GM19395 (cell line): Measurements from ENCODE around the gene PTPN14.
"Not testable (repeated sequence)": the region's sequence is repeated elsewhere in the genome, so short reads cannot be mapped to it uniquely, and the experiment has no call there.

Experiments
- ATAC-seq: cut with Tn5 transposase; IDR thresholded peaks from one replicate; pipeline ENCODE4 v1.9.1; 2021; ENCODE audit warnings: mild to moderate bottlenecking, moderate library complexity; ENCODE audit not compliant: unreplicated experiment

Gene PTPN14

DNA sequence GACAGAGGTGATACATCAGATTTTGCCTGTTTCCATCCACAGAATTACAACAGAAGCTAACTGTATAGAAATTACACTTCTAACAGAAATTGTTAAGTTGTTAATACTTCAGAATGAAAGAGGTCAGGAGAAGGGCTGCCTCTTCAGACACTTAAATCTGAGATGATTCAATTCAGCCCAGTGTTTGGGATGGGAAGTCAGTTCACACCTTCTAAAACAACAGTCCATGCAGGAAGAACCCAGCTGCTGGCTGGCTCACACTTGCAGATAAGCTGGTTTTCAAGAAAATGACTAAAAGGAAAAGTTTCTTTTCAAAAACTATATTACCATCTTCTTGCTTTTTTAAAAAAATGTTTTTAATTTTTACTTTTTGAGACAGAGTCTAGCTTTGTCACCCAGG, 138.1 kb downstream of the PTPN14 start:
- no peak for ATAC-seq

DNA sequence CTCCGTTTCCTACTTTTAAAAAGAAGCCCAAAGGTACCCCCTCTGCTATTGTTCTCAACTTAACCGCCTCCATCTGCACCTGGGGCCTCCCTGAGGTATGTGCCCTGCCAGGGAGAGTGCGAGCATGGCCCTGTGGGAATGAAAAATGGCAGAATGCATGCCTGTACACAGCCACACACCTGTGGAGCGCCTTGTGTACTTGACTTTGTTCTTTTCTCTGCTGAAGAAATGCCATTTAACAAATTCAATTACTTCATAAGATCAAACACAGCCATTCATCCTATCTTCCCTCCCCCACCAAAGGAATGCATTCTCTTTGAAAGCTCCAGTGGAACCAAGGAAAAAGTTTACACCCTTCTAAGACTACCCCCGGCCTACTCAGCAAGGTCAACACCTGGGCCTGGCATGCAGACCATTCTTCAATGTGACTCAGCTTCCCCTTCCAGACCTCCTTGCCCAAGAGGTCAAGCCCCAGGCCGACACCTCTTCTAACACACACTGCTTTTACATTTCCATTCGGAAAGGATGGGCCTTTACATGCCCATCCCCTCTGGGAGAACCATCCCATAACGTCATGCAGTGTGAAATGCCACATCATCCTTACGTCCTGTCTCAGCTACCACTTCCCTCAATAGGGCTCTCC, 146.7 kb downstream of the PTPN14 start:
- ATAC-seq: peak; percentile 30

DNA sequence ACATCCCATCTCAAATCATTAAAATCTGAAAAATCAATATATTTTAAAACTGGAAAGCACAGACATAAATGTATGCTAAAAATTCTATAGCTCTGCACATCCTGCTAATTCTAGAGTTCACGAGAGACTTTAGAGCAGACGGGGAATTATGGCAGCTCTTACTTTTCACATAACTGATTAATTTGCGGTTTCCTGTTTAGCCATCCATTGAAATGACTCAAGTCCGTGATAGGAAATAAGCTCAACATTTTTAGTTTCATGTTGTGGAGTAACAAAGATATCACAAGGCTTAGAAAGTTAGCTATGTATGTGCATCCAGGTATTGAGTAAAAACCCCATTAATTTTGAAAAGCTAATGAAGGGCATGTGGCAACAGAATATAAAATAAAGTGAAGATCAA, 147.2 kb downstream of the PTPN14 start:
- ATAC-seq: peak; percentile 72

DNA sequence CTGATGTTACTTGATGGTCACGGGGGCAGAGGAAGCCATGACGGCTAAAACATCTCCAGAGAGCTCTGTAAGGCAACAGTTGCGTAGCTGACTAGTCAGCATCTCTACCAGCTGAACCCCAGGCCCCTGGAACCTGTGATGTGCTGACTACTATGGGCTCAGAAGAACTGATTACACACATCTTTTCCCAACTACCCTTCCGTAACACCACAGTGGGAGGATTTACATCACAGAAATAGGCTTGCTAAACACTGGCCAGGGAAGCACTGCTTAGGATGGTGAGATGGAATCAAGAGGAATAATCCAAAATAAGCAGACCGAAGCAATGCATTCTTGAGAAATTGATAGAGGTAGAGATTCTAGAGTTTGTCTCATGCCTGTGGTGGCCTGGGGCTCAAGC, 148.0 kb downstream of the PTPN14 start:
- ATAC-seq: no peak

DNA sequence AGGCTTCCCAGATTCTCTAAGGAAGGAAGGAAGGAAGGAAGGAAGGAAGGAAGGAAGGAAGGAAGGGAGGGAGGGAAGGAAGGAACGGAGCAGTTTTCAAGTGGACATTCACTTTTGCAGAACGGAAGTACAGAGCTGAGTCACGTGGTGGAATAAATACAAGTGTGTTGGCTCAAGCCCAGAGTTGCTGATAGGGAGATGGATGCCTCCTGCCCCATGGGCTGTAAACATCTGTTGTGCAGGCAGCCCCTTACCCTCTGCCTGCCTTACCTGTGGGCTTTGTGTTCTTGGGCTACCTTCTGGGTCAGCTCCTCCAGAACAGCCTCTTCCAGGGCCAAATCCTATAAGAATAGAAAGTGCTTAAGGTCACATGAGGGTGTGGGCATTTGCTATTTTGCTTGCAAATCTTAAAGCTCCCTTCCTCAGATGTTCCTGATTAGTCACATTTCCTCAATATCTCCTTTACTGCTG, 148.8 kb downstream of the PTPN14 start:
- ATAC-seq: no peak

DNA sequence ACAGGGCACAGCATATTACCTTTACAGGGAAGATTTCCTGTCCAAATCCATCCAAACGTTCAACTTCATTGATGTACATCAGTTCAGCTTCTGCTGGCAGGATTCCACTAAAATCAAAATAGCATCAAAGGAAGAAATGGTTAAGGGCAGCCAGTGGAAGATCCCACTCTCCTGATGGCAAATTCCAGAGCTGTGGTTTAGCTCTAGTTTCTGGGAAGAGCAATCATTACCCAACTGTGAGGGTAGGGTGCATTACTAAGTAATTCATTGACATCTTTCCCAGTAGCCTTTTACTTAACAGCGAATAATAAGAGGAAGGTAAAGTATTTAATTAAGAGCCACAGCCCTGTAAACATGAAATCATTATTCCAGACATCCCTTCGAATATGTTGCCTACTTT, 149.7 kb downstream of the PTPN14 start:
- ATAC-seq: no peak

DNA sequence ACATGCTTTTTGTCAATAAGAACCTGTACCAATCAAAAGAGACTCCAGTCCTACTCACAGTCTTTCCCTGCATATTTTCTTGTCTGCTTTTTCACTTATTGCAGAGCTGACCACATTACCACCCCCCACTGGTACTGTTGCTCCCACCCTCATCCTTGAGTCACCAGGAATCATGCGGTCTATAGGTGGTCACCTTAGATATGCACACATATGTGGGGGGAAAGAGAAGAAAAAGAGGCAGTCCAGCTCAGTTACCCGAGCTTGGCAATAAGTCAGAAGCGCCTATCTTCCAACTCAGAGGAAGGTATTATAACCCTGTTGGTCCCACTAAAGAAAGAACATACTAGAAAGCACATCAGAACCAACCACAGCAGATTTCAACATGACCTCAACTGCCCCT, 151.3 kb downstream of the PTPN14 start:
- ATAC-seq: no peak

DNA sequence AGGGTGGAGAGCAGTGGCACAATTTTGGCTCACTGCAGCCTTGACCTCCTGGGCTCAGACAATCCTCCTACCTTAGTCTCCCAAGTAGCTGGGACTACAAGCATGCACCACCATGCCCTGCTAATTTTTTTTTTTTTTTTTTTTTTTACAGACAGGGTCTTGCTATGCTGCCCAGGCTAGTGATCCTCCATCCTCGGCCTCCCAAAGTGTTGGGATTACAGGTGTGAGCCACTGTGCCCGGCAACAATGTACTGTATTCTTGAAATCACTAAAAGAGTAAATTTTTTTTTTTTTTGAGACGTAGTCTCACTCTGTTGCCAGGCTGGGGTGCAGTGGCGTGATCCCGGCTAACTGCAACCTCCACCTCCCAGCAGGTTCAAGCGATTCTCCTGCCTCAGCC, 152.9 kb downstream of the PTPN14 start:
- ATAC-seq: no peak

DNA sequence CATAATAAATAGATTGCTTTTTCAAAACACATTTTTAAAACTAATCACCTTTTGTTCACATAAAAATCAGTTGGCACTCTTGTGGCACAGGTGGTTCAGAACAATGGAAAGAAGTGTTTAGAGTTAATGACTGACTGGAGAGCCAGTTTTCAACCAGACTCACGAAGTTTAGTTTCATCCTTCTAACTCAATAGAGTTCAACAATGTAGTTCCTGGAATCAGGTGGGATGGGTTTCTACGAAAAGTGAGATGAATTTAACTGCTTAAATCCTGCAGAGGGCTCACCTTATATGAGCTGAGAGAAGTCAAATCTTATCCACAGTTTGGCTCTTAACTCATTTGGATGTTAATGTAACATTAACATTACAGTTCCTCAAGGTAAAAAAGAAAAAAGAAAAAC, 153.9 kb downstream of the PTPN14 start:
- no peak for ATAC-seq

DNA sequence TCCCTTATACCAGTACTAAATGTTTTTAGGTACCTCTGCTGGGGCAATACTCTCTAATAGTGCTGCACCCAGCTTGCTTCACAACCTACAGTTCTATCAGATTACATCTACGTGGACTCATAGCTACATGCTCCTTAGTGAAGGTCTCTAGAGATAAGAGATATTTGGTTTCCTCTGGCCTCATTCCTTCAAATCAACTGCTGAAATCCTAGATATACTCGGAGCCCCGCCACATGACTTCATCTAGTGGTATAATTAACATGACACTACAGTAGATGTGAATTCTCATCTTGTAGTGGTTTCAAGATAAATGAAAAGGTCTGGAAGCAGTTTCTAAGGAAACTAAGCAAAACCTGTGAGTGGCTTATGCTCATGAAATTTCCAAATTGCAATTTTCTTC, 155.1 kb downstream of the PTPN14 start:
- no peak for ATAC-seq

DNA sequence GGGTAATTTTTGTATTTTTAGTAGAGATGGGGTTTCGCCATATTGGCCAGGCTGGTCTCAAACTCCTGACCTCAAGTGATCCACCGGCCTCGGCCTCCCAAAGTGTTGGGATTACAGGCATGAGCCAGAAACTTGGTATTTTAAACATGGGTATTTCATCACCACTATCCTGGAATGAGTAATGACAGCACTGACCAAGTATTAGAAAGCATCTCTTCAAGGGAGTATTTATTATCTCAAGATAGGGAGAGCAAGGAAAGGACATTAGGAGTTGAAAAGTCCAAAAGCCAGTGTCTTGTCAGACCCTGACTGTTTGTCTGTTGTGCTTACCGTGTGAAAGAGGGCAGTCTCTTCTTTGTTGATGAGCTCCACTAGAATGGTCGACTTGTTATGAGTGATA, 156.8 kb downstream of the PTPN14 start:
- ATAC-seq: not testable (repeated sequence)

DNA sequence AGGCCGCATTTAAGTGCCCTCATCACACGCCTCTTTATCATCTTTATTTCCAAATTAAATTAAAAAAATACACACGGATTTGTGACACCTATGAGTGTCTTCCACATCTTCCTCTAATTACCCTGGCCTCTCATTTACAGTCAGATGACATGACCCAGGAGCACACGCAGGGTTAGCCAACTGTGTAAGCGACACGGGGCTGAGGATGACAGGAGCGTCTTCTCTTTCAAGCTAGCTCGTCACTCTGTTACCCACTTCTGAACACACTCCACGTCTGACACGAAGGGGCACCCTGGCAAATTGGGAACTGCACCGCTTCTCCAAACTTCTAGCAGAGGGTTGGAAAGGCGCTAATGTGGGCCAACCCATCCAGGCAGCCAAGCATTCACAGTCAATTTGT, 158.3 kb downstream of the PTPN14 start:
- no peak for ATAC-seq

DNA sequence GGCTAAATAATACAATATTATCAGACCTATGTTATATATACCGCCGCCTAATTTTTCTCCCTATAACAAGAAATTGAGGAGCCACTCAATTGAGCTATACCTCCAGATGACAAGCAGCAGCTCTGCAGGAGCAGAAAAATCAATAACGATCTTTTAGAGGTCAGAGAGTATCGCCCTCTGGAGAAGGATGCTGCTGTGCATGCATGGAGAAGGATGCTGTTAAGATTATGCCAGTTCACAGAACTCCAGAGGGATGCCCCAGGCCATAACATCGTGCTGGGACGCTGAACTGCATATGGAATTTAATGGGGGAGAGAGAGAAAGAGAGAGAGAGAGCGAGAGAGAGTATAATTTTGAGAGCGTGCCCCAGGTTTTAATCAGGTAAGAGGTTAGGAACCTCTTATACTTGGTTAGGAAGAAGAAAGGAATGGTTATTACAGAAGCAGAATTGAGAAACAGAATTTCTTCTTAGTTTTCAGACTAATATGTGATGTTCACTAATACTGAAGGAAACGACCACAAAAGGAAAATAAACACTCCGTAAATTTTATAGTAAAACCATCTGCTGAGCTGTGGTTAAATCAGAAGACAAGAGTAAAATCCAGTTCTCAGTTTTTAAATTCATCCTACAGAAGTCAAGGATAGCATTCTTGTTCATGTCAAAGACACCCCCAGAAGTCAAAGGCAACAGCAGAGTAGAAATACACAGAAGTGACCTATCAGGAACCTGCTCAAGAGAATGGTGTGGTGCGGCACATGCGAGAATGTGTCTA, 159.3 kb downstream of the PTPN14 start:
- no peak for ATAC-seq

DNA sequence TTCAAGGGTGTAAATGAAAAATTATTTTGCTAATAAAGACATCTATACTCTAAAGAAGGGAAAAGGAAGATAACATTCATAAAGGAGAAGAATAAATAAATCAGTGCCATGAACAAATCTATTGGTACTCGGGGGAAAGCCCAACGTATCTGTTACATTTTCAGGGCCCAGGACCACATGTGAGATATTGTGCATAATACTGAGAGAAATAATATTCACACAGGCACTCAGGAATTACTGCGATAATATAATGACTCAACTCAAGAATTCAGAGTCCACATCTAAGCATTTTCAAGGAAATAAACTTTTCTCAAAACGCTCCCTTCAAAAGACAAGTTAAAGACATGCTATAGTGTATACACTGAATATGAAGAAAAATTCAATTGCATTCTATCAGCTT, 161.7 kb downstream of the PTPN14 start:
- ATAC-seq: no peak

DNA sequence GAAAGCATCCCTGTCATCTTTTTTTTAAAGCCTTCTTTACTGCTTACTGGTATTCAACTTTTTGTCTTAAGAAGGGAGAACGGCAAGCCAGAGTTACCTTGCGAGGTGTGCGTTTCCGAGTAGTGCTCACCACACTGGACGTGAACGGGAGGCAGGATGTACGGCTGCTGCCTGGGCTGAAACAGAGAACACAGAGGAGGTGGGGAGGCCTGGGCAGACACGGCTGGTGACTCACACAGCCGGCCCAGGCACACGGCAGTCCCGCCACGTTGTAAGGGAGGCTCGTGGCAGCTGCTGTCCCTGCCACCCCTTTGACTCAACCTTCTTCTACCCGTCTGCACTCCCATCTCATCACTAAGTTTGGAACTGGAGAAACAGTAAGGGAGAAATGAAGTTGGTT, 164.7 kb downstream of the PTPN14 start:
- no peak for ATAC-seq

DNA sequence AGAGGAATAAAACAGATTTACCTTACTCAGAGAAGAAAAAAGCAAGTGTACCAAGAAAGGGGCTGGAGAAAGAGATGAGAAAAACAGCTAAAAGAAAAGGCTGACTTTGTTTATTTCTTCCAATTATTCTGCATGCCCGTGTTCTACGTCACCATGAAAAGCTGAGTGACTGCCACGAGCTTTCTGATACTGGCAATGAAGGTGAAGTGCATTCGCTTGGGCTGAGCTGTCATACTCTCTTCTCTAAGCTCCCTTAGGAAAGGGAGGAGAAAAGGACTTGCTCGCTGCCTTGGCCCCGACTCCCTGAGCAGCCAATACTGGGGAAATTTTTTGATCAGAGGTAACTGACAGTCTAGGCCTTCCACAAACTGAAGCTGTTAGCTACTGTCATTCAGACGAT, 165.1 kb downstream of the PTPN14 start:
- ATAC-seq: no peak

DNA sequence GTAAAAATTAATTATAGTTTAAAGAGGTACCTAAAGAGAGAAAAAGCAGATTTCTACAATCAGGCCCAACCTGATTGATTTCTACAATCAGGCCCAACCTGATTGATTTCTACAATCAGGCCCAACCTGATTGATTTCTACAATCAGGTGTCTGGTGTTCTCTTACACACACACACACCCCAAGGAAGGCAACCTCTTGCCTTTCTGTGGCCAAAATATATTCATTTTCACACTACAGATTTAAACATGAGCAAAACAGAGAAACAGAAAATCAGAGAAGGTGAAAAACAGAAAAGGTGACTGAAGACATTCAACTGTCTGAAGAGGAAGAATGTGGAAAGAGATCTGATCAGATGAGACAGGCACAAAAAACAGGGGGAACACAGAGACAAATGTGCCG, 166.0 kb downstream of the PTPN14 start:
- no peak for ATAC-seq

DNA sequence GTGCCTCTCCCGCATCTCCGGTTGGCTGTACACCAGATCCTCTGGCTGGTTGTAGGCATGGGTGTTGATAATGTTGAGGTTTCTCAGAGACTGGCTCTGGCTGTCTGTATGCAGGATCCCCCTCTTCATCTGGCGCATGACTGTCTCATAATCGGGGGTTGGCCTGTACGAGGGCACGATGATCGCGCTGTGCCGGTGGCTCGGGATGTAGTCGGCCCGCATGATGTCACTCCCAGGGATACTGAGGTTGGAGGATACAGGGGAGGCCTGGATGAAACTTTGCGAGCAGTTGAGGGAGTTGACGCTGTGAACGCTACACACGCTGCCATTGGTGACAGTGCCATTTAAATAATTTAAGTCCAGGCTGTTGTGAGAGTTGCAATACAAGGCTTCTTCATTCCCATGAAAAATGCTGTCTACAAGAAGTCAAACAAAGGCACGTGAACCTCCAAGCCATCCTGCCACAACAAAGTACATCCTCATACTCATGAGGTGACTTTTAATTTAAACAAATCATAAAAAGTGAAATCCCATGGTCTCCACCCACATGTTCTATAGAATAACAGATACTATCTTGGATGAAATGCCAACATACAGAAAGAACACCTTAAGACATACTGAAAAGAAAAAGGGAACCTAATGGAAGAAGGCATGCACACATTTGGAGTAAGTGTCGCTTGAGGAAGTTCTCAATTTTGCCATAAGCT, 166.9 kb downstream of the PTPN14 start:
- ATAC-seq: no peak

DNA sequence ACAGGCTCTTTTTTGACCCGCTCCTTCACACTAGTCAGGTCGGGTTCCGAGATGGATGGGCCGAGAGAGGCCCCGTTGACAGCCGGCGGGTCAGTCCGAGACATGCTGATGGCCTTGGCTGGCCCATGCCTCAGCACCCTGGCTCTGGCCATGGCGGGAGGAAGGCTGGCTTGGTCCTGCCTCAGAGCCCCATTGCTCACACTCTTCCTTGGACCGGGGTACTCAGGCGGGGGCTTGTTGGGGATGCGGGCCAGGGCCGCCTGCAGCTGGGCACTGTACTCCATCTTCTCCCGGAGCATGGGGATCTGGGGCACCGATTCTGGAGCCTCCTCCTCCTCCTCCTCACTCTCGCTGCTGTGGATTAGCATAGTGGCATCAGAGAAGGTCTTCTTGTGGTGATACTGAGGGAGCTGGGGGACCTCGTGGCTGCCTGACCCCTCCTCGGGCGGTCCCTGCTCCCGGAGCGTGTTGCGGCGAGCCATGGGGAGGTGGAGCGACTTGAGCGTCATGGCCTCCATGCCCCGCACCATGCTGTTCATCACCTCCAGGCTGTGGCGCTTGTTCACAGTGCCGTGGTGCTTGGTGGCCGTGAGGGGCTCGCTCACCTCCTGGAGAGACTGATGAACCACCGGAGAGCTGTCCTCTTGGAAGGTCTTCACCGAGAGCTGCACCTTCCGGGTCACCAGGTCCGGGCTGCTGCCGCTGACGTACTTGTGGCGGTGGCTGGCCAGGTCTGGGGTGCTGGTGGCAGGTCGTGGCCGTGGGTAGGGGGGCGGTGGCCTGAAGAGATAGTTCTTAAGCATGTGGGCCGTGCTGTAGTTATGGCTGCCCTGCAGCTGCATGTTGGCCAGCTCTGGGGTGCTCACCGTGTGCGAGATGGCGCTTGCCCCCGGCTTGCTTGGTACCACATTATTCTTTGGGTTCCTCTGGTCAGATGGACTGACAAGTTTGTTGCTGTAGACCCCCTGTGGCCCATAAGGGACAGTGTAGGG, 167.7 kb downstream of the PTPN14 start:
- ATAC-seq: no peak

DNA sequence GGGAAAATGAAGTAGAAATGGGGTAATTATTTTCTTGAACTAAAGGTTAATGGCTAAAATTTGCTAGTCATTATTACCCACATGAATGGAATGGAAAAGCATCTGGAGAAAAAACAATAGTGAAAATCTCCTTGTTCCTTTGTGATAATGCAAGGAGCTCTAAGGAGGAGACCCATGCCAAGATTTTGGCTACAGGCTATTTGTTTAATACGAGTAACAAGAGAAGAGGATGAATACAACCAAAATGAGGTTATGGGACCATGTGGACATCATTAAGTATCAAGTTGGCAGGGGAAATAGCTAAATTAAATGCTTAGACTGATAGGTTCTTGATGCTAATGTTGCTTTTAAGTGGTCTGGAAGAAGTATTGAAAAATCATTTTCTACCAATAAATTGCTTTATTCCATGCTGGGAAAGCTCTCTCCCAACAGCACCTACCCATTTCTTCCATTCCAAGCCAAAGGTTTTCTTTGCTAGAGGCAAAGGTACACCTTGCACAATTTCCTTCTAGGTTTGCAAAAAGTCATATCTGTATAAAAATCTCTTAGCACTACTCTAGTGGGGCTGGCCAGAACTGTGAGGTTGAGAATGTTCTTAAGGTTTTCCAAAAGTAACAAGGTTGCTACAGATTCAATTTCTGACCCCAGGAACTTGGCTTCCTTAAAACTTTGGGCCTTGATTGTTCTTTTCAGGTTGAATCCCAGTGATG, 170.3 kb downstream of the PTPN14 start:
- ATAC-seq: no peak
